ENCODE data around the gene GAREM1. TPM values are rescaled to one million over a fixed set of nuclear protein-coding genes. Genes with fewer than 3 reads are reported as not detected.
"Not testable (repeated sequence)": the region's sequence is repeated elsewhere in the genome, so short reads cannot be mapped to it uniquely, and the experiment has no call there.

The GAREM1 gene
- total and polyA plus RNA-seq, 2 experiments from 2014 or later, result 6.9 to 7.1 TPM

DNA sequence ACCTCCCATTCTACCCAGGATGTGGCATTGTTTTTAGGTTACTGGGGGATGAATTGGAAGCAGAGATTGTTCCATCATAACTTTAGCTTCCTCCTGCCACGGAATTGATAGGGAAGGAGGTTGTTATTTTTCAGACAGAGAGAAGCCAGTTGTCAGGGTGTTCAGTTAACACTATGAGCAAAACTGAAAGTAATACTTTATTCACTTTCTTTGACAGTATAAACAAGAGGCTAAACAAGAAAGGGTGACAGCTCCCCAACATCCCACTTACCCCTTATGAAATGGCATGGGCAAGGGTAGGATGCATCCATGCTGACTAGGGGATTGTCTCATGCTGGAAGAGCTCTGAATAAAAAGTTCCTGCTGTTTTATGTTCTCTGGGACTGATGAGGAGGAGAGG, 36.4 kb upstream of the GAREM1 start:
- H3K4me2 ChIP-seq, result no peak overlapping the region
- no peaks in the 10 kb centered on the region for H3K9me3 ChIP-seq (ENCODE audit: low read depth)
- H3K9me2 ChIP-seq (replicated peaks; ENCODE audit: insufficient read depth), result no peaks in the 10 kb centered on the region
- WGBS (ENCODE audit: low lambda C conversion rate, missing lambda C conversion rate), result 95% methylated on average over 1 of the region's 1 CpG
- H3K79me2 ChIP-seq, result no peaks in the 10 kb centered on the region
- no peak overlapping the region for H3K27ac ChIP-seq
- no peak overlapping the region for H2AFZ ChIP-seq
- no peak overlapping the region for H3K4me3 ChIP-seq
- TF ChIP-seq, protein P1, sequence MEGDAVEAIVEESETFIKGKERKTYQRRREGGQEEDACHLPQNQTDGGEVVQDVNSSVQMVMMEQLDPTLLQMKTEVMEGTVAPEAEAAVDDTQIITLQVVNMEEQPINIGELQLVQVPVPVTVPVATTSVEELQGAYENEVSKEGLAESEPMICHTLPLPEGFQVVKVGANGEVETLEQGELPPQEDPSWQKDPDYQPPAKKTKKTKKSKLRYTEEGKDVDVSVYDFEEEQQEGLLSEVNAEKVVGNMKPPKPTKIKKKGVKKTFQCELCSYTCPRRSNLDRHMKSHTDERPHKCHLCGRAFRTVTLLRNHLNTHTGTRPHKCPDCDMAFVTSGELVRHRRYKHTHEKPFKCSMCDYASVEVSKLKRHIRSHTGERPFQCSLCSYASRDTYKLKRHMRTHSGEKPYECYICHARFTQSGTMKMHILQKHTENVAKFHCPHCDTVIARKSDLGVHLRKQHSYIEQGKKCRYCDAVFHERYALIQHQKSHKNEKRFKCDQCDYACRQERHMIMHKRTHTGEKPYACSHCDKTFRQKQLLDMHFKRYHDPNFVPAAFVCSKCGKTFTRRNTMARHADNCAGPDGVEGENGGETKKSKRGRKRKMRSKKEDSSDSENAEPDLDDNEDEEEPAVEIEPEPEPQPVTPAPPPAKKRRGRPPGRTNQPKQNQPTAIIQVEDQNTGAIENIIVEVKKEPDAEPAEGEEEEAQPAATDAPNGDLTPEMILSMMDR (IDR thresholded peaks at IDR 0.05; ENCODE audit: poor library complexity), result no peak
- TF ChIP-seq EZH2 (IDR thresholded peaks at IDR 0.05; ENCODE audit: borderline replicate concordance) (no peak), EZH2phosphoT487 (IDR thresholded peaks at IDR 0.05; ENCODE audit: low read depth, severe bottlenecking, unreplicated experiment) (no peak)
- no peaks in the 10 kb centered on the region for H4K20me1 ChIP-seq (ENCODE audit: insufficient read depth, poor library complexity, severe bottlenecking)
- no peaks in the 10 kb centered on the region for H3K36me3 ChIP-seq (replicated peaks; ENCODE audit: insufficient read depth, low read depth)
- no peaks in the 10 kb centered on the region for H3K27me3 ChIP-seq
- no peaks in the 10 kb centered on the region for H3K4me1 ChIP-seq (ENCODE audit: insufficient read depth)
- no peak for DNase-seq (ENCODE audit: low spot score)

DNA sequence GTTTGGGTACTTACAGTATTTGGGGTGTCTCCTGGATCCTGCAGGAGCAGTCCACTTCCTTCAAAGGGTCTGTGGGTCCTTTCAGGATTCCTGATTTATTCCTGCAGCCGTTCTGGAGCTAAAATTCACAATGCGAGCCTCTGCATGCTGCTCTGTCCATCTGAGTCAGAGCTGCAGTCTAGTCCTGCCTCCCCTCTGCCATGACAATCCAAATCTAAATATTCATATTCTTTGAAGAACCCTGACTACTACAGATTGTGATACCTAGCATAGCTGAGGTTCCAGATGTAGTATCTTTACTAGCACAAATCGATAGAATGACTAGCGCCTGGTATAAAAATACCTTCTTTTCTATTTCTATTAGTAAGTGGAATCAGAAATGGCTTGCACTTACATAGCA, 31.3 kb upstream of the GAREM1 start:
- no peaks in the 10 kb centered on the region for H3K4me1 ChIP-seq (ENCODE audit: insufficient read depth)
- H3K9me3 ChIP-seq (ENCODE audit: low read depth), result no peaks in the 10 kb centered on the region
- no peaks in the 10 kb centered on the region for H3K9me2 ChIP-seq (replicated peaks; ENCODE audit: insufficient read depth)
- no peak overlapping the region for H3K4me3 ChIP-seq
- no peaks in the 10 kb centered on the region for H3K36me3 ChIP-seq (replicated peaks; ENCODE audit: insufficient read depth, low read depth)
- TF ChIP-seq EZH2 (IDR thresholded peaks at IDR 0.05; ENCODE audit: borderline replicate concordance), result no peak
- TF ChIP-seq EZH2phosphoT487 (IDR thresholded peaks at IDR 0.05; ENCODE audit: low read depth, severe bottlenecking, unreplicated experiment), result no peak
- DNase-seq (ENCODE audit: low spot score), result no peak
- no peaks in the 10 kb centered on the region for H3K79me2 ChIP-seq
- H3K4me2 ChIP-seq, result no peak overlapping the region
- no peaks in the 10 kb centered on the region for H3K27me3 ChIP-seq
- no peaks in the 10 kb centered on the region for H4K20me1 ChIP-seq (ENCODE audit: insufficient read depth, poor library complexity, severe bottlenecking)
- H2AFZ ChIP-seq, result no peak overlapping the region
- no peak overlapping the region for H3K27ac ChIP-seq
- WGBS (ENCODE audit: low lambda C conversion rate, missing lambda C conversion rate), result 90% methylated on average over 4 of the region's 4 CpGs

DNA sequence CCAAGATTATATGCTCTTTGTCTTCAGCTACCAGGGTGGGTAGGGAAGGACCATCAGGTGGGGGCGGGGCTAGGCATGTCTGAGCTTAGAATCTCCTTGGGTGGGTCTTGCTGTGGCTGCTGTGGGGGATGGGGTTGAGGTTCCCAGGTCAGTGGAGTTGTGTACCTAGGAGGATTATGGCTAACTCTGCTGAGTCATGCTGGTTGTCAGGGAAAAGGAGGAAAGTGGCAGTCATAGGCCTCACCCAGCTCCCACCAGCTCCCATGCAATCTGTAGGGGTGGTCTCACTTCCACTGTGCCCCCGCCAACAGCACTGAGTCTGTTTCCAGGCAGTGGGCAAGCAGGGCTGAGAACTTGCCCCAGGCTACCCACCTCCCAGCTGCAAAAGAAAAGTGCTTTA, 30.6 kb upstream of the GAREM1 start:
- H3K9me2 ChIP-seq (replicated peaks; ENCODE audit: insufficient read depth); H3K4me1 ChIP-seq (ENCODE audit: insufficient read depth); H4K20me1 ChIP-seq (ENCODE audit: insufficient read depth, poor library complexity, severe bottlenecking); H2AFZ ChIP-seq; H3K4me3 ChIP-seq; H3K4me2 ChIP-seq; DNase-seq (ENCODE audit: low spot score); H3K36me3 ChIP-seq (replicated peaks; ENCODE audit: insufficient read depth, low read depth); H3K27me3 ChIP-seq; H3K79me2 ChIP-seq; H3K27ac ChIP-seq; H3K9me3 ChIP-seq (ENCODE audit: low read depth): not testable (repeated sequence)
- 83% methylated on average over 2 of the region's 2 CpGs for WGBS (ENCODE audit: low lambda C conversion rate, missing lambda C conversion rate)

DNA sequence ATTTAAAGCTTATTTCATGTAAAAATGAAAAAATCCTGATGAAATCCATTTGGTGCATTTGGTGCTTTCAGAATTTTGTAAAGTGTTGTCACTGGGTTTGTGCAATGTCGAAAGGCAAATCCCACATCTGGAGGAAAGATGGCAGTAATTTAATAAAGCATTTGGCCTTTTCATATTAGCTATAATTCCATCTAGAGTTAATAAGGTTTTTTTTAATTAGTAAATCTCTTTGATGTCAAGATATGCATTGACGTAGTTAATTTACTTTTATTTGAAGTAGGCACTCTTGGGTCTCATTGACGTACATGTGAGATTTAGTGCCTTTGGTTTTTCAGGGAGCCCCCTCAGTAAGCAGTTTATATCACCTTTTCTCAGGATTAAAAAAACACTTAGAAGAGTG, 12.3 kb upstream of the GAREM1 start:
- Histone ChIP-seq H4K20me1 (ENCODE audit: insufficient read depth, poor library complexity, severe bottlenecking) (no peaks in the 10 kb centered on the region), H3K27me3 (no peaks in the 10 kb centered on the region), H3K27ac (no peak overlapping the region), H3K9me3 (ENCODE audit: low read depth) (no peaks in the 10 kb centered on the region), H3K4me1 (ENCODE audit: insufficient read depth) (no peaks in the 10 kb centered on the region), H3K4me3 (no peak overlapping the region), H3K79me2 (no peaks in the 10 kb centered on the region), H3K4me2 (no peak overlapping the region), H3K36me3 (replicated peaks; ENCODE audit: insufficient read depth, low read depth) (no peaks in the 10 kb centered on the region), H2AFZ (no peak overlapping the region), H3K9me2 (replicated peaks; ENCODE audit: insufficient read depth) (no peaks in the 10 kb centered on the region)
- WGBS (ENCODE audit: low lambda C conversion rate, missing lambda C conversion rate), result 80% methylated on average over 3 of the region's 3 CpGs
- TF ChIP-seq EZH2 (IDR thresholded peaks at IDR 0.05; ENCODE audit: borderline replicate concordance) (no peak), EZH2phosphoT487 (IDR thresholded peaks at IDR 0.05; ENCODE audit: low read depth, severe bottlenecking, unreplicated experiment) (no peak)
- TF ChIP-seq, protein P1 (IDR thresholded peaks at IDR 0.05; ENCODE audit: poor library complexity), result no peak
- DNase-seq (ENCODE audit: low spot score), result no peak
